Measurements from ENCODE around the gene EFR3B.
"Not testable (repeated sequence)": the region's sequence is repeated elsewhere in the genome, so short reads cannot be mapped to it uniquely, and the experiment has no call there.

The EFR3B gene

DNA sequence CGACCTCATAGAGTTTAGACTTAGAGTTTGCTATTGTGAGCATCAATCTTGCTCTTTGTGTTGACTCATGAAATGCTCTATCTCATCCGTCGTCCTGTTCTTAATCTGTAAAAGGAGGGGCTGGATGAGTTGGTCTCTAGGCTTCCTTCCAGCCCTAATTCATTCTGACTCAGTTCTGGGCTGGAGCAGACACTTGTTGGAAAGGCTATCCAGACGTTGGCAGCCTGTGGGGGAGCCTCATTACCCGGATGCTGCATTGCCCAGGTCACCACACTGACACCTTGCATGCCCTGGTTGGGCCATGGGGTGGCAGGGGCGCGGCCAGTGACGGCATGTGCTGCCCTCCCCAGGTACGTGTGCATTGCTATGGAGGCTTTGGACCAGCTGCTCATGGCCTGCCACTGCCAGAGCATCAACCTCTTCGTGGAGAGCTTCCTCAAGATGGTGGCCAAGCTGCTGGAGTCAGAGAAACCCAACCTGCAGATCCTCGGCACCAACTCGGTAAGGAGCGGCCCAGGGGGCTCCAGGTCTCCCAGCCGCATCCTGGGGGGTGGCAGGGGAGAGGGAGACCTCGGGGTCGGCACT is 61.5 kb downstream of the EFR3B start:
- Mint-ChIP-seq H3K4me3 (no peak overlapping the region), H3K36me3 (no peaks in the 10 kb centered on the region), H3K27ac (no peak overlapping the region), H3K9me3 (peaks cover 3% of the 10 kb centered on the region), H3K4me1 (peaks cover 17% of the 10 kb centered on the region)
- ATAC-seq: no peak
- no peak for DNase-seq (ENCODE audit: low spot score in 2 of 2)

DNA sequence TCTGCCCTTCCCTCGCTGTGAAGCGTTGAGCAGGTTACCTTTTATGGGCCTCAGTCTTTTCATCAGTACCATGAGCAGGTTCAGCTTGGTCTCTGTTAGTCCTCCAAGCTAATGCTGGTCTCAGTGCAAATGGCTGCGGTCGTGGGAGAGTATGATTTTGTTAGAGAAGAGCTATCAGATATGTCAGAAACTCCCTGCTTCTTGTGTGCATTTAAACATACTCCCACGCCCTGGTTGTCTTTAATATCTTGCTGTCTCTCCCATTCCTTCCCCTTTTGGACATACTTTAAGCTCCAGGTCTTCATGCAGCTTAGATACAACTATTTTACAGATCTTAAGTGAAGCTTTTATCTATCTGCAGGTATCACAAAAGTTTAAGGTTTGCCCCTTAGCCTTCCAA is 62.9 kb downstream of the EFR3B start:
- no peak for ATAC-seq
- Mint-ChIP-seq H3K4me1 (peaks cover 17% of the 10 kb centered on the region), H3K27ac (no peak overlapping the region), H3K9me3 (peaks cover 3% of the 10 kb centered on the region), H3K4me3 (no peak overlapping the region), H3K36me3 (no peaks in the 10 kb centered on the region)
- no peak for DNase-seq (ENCODE audit: low spot score in 2 of 2)

DNA sequence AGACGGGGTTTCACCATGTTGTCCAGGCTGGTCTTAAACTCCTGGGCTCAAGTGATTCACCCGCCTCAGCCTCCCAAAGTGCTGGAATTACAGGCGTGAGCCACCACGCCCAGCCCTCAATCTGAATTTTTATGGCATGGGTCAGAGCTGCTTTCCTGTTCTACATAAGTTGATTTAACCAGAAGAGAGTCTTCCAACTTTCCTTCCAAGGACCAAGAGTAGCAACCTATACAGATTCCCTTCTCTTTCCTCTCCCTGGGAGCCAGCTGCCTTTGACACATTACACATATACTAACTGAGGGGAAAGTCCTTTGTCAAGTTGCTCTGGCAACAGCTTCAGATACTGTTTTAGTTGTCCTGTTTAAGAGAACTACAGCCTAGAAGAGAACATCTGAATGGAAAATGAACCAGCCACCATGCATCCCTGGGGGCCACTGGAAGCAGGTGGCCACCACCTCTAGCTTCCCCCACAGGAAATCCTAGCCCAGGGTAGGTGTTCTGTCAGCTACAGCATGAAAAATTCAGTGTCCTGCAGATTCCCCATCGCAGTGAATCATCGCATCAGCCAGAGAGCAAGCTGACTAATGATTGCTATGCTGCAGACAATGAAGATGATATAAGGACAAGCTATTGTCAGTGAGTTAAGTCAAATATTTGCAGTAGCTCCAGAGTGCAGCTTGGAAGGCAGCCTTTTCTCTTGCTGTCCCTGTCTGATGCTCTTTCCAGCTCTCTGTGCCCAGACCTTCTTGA is 63.6 kb downstream of the EFR3B start:
- Mint-ChIP-seq H3K27ac (no peak overlapping the region), H3K4me1 (peaks cover 17% of the 10 kb centered on the region), H3K9me3 (peaks cover 3% of the 10 kb centered on the region), H3K36me3 (no peaks in the 10 kb centered on the region), H3K4me3 (no peak overlapping the region)
- DNase-seq (ENCODE audit: low spot score in 2 of 2) (no peak), ATAC-seq (peak; percentile 57)

DNA sequence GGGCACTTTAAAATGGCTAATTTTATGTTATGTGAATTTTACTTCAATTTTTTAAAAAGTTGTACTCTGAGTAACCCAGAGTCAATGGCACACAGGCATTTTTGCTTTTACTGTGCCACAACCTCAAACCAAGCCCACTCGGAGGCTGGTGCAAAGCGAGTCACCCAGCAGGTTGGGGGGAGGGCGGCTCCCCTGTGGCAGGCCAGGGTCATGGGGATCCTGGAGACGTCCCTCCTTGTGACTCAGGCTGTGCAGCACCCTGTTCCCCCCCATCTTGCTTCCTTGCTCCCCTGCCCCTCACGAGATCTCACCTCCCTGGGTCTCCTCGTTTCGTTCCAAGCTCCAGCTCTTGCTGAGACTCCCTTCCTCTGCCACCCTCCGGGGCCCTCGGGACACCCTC is 67.9 kb downstream of the EFR3B start:
- Mint-ChIP-seq H3K9me3 (no peaks in the 10 kb centered on the region), H3K4me1 (no peaks in the 10 kb centered on the region), H3K4me3 (no peak overlapping the region), H3K36me3 (no peaks in the 10 kb centered on the region), H3K27ac (no peak overlapping the region)
- ATAC-seq: peak; percentile 51
- DNase-seq (ENCODE audit: low spot score in 2 of 2): no peak

DNA sequence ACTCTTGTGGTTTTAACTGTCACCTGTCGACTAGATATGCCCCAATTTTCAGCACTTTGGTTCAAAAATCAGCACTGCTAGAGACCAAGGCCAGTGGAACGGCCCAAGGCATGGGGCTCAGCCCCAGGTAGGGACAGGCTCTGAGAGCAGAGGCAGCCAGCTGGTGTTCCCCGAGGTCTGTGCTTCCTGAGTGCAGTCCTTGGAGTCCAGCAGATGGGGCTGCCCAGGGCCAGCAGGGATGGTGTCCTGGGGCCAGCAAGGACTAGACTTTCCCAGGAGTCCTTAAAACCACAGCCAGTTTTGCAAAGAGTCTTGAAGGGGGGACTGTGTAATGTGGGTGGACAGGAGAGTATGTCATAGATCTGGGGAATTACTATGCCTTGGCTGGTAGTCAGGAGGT is 70.2 kb downstream of the EFR3B start:
- H3K4me1 Mint-ChIP-seq: no peaks in the 10 kb centered on the region
- H3K9me3 Mint-ChIP-seq: no peaks in the 10 kb centered on the region
- no peak overlapping the region for H3K27ac Mint-ChIP-seq
- H3K4me3 Mint-ChIP-seq: no peak overlapping the region
- no peak for ATAC-seq
- DNase-seq (ENCODE audit: low spot score in 2 of 2): no peak
- no peaks in the 10 kb centered on the region for H3K36me3 Mint-ChIP-seq

DNA sequence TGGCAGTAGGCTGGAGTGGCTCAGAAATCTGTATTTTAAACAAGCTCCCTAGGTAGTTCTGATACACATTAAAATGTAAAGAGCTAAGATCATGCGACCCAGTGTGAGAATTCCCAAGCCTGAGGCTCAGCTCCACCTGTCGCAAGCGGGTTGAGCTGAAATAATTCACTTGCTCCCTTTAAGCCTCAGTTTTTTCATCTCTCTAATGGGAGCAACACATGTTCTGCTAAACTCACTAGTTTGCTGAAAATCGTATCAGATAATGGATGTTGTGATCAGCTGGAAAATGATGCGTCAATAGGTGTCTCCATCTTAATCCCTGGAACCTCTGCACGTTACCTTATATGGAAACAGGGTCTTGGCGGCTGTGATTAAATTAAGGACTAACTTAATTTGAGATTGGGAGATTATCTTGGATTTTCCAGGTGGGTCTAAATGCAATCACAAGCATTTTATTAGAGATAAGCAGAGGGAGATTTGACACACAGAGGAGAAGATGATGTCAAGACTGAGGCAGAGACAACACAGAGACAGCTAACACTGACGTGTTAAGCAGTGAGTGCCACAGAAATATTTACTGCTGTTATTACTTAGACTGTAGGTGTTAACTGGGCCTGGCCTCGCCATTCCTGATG is 73.5 kb downstream of the EFR3B start:
- ATAC-seq (no peak), DNase-seq (ENCODE audit: low spot score in 2 of 2) (no peak)
- Mint-ChIP-seq H3K27ac (no peak overlapping the region), H3K4me1 (no peaks in the 10 kb centered on the region), H3K4me3 (no peak overlapping the region), H3K36me3 (no peaks in the 10 kb centered on the region), H3K9me3 (no peaks in the 10 kb centered on the region)

DNA sequence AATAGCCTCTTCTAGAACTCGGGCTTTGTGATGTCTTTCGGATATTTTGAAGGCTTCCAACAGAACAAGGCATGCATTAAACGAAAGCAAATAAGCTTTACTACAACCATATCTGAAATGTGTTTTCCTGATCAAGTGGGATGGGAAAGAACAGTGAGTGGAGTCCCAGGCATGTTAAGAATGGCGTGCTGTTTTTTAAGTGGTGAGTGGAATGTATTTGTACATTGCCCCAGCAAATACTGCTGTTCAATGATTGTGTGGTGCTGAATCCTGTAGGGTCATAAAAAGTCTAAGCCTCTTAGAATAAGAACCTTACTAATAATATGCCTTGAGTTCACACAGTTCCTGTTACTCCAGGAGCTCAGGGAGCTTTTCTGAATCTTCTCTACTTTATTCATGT is 74.0 kb downstream of the EFR3B start:
- no peak overlapping the region for H3K4me3 Mint-ChIP-seq
- no peak for ATAC-seq
- H3K27ac Mint-ChIP-seq: no peak overlapping the region
- no peaks in the 10 kb centered on the region for H3K36me3 Mint-ChIP-seq
- DNase-seq (ENCODE audit: low spot score in 2 of 2): no peak
- no peaks in the 10 kb centered on the region for H3K9me3 Mint-ChIP-seq
- no peaks in the 10 kb centered on the region for H3K4me1 Mint-ChIP-seq

DNA sequence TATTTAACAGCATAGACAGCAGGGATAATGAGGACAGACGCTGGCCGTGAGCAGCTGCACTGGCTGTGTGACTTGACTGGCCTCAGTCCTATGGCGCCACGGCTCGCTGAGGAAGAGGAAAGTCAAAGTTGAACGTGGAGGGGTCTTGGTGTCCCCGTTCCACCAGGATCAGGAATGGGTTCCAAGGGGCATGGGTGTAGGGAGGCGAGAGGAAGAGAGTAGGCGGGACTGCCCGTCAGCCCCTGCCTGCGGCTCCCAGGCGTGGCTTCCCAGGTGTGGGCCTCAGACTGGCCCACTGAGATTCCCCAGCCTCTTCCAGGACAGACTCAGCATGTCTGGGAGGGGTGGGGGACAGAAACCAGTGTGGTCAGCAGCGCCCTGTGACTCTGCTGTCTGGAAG is 75.1 kb downstream of the EFR3B start:
- no peak for DNase-seq (ENCODE audit: low spot score in 2 of 2)
- H3K9me3 Mint-ChIP-seq: no peaks in the 10 kb centered on the region
- H3K4me1 Mint-ChIP-seq: no peaks in the 10 kb centered on the region
- H3K4me3 Mint-ChIP-seq: no peak overlapping the region
- no peaks in the 10 kb centered on the region for H3K36me3 Mint-ChIP-seq
- no peak overlapping the region for H3K27ac Mint-ChIP-seq
- ATAC-seq: no peak

DNA sequence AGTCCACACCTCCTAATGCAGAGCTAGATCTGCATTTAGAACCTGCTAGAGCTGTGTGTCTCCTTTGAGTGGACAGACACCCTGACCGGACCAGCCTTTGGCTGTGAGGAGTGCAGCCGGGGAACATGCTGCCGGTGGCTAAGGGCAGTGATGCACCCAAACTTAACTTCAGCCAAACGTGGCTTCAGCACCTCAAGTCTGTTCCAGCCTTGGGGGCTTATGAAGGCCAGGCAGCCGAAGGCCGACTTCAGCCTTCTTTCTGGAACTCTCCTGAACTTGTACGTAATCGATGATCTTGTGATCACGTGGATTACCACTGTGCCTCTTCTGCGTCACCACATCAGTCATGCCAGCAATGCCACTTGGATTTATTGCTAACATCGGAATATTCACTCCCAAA is 77.4 kb downstream of the EFR3B start:
- Mint-ChIP-seq H3K27ac (no peak overlapping the region), H3K4me1 (peaks cover 5% of the 10 kb centered on the region), H3K9me3 (no peaks in the 10 kb centered on the region), H3K4me3 (no peak overlapping the region), H3K36me3 (no peaks in the 10 kb centered on the region)
- DNase-seq (ENCODE audit: low spot score in 2 of 2): no peak
- no peak for ATAC-seq

DNA sequence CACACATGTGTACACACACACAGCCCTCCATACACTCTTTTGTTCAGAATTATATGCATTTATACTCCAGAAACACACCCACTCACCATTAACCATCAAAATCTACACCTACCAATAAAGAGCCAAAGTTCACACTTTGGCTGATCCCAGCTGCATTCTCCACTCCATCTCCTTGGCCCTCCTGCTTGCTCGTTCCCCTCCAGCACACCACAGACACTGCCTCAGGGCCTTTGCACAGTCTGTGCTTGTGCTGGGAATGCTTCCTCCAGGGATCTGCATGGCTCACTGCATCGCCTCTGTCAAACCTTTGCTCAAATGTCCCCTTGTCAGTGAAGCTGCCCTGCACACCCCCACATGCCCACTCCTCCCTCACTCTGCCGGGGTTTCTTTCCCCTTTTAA is 80.5 kb downstream of the EFR3B start:
- no peaks in the 10 kb centered on the region for H3K9me3 Mint-ChIP-seq
- H3K4me3 Mint-ChIP-seq: no peak overlapping the region
- no peak for ATAC-seq

DNA sequence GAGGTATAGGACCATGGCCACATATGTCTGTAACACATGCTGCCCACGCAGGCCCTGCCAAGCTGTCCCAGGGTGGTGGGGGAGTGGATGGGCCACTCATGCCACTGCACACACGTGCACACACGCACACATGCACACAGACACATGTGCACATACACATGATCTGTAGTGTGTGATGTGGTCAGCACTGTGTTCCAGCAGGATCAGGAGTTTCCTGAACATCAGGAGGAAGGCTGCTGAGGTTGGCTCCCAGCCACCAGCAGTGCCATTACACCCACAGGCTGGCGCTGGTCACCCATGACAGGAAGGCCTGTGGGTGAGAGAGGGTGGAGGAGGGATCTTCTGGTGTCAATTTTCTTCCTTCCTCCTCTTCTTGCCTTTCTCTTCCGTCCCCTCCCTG is 81.8 kb downstream of the EFR3B start:
- ATAC-seq: no peak
- H3K9me3 Mint-ChIP-seq: no peaks in the 10 kb centered on the region
- H3K4me1 Mint-ChIP-seq: peaks cover 10% of the 10 kb centered on the region
- no peak for DNase-seq (ENCODE audit: low spot score in 2 of 2)
- H3K36me3 Mint-ChIP-seq: no peaks in the 10 kb centered on the region
- no peak overlapping the region for H3K4me3 Mint-ChIP-seq
- no peak overlapping the region for H3K27ac Mint-ChIP-seq

More for the DNA sequence above, 80.5 kb downstream of the EFR3B start:
- no peaks in the 10 kb centered on the region for H3K36me3 Mint-ChIP-seq
- no peak overlapping the region for H3K27ac Mint-ChIP-seq
- DNase-seq (ENCODE audit: low spot score in 2 of 2): no peak
- H3K4me1 Mint-ChIP-seq: peaks cover 5% of the 10 kb centered on the region

DNA sequence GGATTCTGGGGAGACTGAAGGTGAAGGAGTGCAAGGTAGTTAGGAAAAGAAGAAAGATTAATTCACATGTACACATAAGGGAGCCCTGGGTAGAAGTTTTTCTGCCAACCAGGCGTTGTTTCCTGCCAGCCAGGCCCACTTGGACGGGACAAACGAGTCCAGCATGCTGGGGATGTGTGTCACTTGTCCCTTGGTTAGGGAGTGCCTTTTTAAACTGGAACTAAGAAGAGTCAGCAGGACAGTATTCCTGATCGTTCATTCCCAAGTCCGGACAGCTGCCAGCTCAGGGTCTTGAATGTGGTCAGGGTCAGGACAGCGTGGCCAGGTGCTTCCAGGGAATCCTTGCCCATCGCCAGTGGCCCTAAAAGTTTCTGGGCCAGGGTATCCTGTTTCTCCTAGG is 83.3 kb downstream of the EFR3B start:
- Mint-ChIP-seq H3K36me3 (no peaks in the 10 kb centered on the region), H3K4me3 (no peak overlapping the region), H3K27ac (no peak overlapping the region), H3K4me1 (peaks cover 15% of the 10 kb centered on the region), H3K9me3 (no peaks in the 10 kb centered on the region)
- no peak for ATAC-seq
- DNase-seq (ENCODE audit: low spot score in 2 of 2): no peak

DNA sequence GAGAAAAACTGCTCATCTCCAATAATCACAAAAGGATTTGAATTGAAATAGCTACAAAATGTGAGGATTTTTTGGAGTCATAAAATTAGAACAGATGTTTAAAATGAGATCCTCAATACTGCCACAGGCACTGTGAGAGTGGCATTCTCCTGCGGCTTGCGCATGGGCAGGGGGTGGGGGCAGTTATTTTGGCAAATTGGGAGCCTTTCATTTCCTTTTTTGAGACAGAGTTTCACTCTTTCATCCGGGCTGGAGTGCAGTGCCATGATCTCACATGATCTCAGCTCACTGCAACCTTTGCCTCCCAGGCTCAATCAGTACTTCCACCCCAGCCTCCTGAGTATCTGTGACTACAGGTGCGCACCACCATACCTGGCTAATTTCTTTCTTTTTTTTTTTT is 84.1 kb downstream of the EFR3B start:
- peaks cover 15% of the 10 kb centered on the region for H3K4me1 Mint-ChIP-seq

DNA sequence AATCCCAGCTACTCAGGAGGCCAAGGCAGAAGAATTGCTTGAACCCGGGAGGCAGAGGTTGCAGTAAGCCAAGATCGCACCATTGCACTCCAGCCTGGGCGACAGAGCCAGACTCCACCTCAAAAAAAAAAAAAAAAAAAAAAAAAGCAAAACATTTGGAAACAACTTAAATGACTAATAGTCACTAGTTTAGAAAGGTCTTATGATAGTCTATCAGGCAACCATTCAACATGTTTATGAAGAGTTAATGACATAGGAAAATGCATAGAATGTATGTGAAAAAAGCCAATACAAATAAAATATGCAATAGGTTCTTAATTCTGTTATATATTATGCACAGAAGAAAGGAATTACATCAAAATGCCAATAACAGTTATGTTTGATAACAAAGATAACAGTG is 85.2 kb downstream of the EFR3B start:
- H3K9me3 Mint-ChIP-seq; H3K4me3 Mint-ChIP-seq; DNase-seq (ENCODE audit: low spot score in 2 of 2); H3K36me3 Mint-ChIP-seq; ATAC-seq; H3K27ac Mint-ChIP-seq: not testable (repeated sequence)
- peaks cover 15% of the 10 kb centered on the region for H3K4me1 Mint-ChIP-seq

More for the DNA sequence above, 84.1 kb downstream of the EFR3B start:
- DNase-seq (ENCODE audit: low spot score in 2 of 2) (no peak), ATAC-seq (no peak)
- Mint-ChIP-seq H3K9me3 (no peaks in the 10 kb centered on the region), H3K27ac (no peak overlapping the region), H3K36me3 (no peaks in the 10 kb centered on the region), H3K4me3 (no peak overlapping the region)

DNA sequence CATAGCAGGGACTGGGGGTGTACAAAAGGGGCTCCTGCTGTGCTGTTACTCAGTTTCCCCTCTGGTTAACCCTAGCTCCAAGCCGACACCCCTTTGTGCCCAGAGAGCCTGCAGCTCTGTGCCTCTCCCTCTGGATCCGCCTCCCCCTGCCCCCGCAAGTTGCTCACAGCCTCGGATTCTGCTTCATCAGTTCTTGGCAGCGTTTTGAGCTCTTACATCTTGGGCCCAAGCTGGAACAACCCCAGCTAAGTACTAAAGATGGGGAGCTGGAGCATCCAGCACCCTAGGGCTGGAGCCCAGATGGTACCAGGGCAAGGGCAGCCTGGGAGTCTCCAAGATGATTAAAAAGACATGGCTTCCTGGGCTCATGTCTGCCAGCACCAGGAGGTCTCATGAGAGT is 85.8 kb downstream of the EFR3B start:
- Mint-ChIP-seq H3K27ac (no peak overlapping the region), H3K9me3 (no peaks in the 10 kb centered on the region), H3K4me3 (no peak overlapping the region), H3K4me1 (peaks cover 15% of the 10 kb centered on the region), H3K36me3 (no peaks in the 10 kb centered on the region)
- DNase-seq (ENCODE audit: low spot score in 2 of 2): no peak
- no peak for ATAC-seq

DNA sequence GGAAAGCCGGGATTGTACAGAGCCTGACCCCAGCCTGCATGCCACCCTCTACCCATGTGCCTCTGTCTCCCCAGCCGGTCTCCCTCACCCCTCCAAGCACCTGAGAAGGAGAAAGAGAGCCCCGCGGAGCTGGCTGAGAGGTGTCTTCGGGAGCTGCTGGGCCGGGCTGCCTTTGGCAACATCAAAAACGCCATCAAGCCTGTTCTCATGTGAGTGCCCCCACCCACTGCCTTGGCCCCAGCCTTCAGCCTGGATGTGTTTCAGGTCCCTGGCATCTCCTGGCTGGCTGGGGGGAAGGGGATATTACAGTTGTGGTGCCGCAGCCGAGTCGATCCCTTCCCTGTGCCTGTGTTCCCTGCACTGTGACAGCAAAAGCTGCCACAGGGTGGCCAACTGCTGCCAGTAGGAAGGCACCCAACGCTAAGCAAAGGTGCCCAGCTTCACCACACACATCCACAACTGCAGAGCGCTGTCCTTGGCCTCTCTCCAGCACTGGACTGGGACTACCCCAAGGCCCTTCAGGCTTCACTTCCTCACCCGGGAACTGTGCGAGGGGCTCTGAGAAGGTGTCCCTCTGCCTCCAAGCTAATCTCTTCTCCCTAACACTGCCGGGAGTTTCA is 88.1 kb downstream of the EFR3B start:
- no peak overlapping the region for H3K27ac Mint-ChIP-seq
- H3K4me1 Mint-ChIP-seq: peaks cover 10% of the 10 kb centered on the region
- no peak overlapping the region for H3K4me3 Mint-ChIP-seq
- no peak for DNase-seq (ENCODE audit: low spot score in 2 of 2)
- H3K36me3 Mint-ChIP-seq: no peaks in the 10 kb centered on the region
- H3K9me3 Mint-ChIP-seq: no peaks in the 10 kb centered on the region
- no peak for ATAC-seq

All from stimulated activated effector memory CD8-positive, alpha-beta T cell treated with anti-CD3 and anti-CD28 coated beads, Interleukin-12 subunit alpha, Interleukin-12 subunit beta, amount 100 ng/mL, for 72 hours (primary cell).